Activated CD8-positive, alpha-beta memory T cell treated with anti-CD3 and anti-CD28 coated beads for 36 hours (primary cell): ENCODE data around the gene OTUD7B. TPM values are rescaled to one million over a fixed set of nuclear protein-coding genes. Genes with fewer than 3 reads are reported as not detected.
"Not testable (repeated sequence)": the region's sequence is repeated elsewhere in the genome, so short reads cannot be mapped to it uniquely, and the experiment has no call there.

ENCODE experiments used
- CTCF ChIA-PET: fragments of 350-600 bp; sonication (Branson Sonifier 250); formaldehyde crosslinking; loops from one replicate; lab custom pipeline; 2021; ENCODE audit warnings: antibody characterized with exemption; lab: Charles Lee
- POLR2A ChIA-PET: fragments of 350-600 bp; sonication (Branson Sonifier 250); formaldehyde crosslinking; loops from one replicate; lab custom pipeline; 2021; ENCODE audit warnings: antibody characterized with exemption; lab: Charles Lee
- total RNA-seq, 2 experiments: library from RNA; stranded (reverse); gene quantifications; one replicate each; pipeline ENCODE4 v1.2.3, GENCODE V29; 2021

OTUD7B gene
- 10 to 100 TPM; 39.5 to 40.6 TPM for total RNA-seq

DNA sequence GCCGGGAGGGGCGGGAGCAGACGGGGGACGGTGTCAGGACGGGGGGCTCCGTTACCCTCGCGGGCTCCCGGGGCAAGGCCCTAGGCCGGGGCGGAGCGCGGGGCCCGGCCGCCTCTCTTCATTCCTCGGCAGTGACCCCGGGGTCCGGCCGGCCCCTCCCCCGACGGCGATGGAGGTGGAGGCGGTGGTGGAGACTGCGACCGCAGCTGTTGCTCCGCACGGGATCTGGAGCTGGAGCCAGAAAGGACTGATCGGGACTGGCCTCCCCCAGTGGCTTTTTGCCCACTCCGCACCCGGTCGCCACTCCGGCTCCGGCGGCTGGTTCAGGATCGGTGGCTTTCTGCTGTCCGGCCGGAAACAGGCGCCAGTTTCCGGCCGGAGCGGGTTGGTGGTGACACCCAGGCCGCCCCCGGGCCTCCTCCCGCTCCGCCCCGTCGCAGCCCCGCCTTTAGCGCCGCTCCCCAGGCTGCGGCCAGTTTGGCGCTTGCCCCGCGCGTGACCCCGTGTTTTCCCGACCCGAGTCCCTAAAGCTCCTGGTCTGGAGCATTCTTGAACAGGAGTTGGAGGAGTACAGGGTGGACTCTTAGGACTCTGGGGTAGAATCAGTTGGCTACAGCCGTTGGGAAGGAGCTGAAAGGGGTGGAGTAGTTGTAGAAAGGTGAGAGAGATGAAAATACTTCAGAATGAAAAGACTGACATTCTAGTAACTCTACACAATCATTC, at the start of gene OTUD7B:
OTUD7B (minus strand) TSS at position 334 of the 723 bp plus-strand sequence. CDS start 33,216 bp downstream, outside the sequence.
- ChIA-PET CTCF (interaction anchor here (0.7 to 2.0 kb wide), 6 partner anchors 8 to 48 kb away, joined by 3 to 9 read pairs (median 5); no protein-coding TSS in a partner anchor), POLR2A (interaction anchor here (0.5 to 3.1 kb wide), 5 partner anchors 13 to 227 kb away, joined by 3 to 21 read pairs (median 6); a partner anchor contains a TSS)

DNA sequence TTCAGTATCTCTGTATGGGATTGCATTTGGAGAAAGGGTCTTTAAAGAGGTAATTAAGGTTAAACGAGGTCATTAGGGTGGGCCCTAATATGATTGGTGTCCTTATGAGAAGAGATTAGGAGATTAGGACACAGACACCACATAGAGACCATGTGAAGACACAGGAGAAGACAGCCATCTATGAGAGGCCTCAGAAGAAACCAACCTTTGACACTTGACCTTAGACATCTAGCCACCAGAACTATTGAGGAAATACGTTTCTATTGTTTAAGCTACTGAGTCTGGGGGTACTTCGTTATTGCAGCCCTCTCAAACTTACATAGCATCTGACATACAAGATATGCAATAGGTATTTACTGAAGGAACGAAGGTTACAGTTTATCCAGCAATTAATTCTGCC, 49.7 kb upstream of the OTUD7B start:
- CTCF ChIA-PET, result interaction anchor here (1.2 kb wide), 1 partner anchor 9 kb away, joined by 5 read pairs; no protein-coding TSS in a partner anchor
- POLR2A ChIA-PET, result no interaction called here

DNA sequence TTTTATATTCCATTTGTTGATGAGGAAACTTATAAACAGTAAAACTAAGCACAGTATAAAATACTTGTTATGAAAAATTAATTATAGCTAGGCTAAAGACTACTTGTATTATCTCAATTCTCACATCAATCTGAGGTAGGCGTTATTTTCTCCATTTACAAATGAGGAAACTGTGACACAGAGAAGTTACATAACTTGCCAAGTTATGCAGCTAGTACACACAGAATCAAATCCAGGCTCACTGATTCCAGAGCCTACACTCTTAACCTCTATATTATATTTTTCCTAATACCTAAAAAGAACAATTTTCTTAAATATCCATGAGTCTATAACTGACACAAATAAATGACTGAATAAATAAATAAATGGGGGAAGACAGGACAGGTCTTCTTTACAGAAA, 45.9 kb upstream of the OTUD7B start:
- ChIA-PET POLR2A (no interaction called here), CTCF (no interaction called here)

DNA sequence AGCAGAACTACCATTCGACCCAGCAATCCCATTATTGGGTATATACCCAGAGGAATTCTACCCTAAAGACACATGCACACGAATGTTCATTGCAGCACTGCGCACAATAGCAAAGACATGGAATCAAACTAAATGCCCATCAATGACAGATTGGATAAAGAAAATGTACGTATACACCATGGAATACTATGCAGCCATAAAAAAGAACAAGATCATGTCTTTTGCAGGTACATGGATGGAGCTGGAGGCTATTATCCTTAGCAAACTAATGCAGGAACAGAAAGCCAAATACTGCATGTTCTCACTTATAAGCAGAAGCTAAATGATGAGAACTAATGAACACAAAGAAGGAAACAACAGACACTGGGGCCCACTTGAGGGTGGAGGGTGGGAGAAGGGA, 45.0 kb upstream of the OTUD7B start:
- CTCF ChIA-PET, result not testable (repeated sequence)

DNA sequence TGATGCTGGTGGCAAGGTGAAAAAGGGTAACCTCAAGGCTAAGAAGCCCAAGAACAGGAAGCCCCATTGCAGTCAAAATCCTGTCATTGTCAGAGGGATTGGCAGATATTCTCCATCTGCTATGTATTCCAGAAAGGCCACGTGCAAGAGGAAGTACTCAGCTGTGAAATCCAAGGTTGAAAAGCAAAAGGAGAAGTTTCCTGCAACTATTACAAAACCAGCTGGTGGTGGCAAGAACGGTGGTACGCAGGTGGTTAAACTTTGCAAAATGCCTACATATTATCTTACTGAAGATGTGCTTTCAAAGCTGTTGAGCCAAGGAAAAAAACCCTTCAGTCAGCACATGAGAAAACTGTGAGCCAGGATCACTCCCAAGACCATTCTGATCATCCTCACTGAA, 43.4 kb upstream of the OTUD7B start:
- CTCF ChIA-PET, result interaction anchor here (1.0 kb wide), 1 partner anchor 92 kb away, joined by 4 read pairs; no protein-coding TSS in a partner anchor
- POLR2A ChIA-PET, result no interaction called here

More for the DNA sequence above, 45.0 kb upstream of the OTUD7B start:
- POLR2A ChIA-PET, result not testable (repeated sequence)

DNA sequence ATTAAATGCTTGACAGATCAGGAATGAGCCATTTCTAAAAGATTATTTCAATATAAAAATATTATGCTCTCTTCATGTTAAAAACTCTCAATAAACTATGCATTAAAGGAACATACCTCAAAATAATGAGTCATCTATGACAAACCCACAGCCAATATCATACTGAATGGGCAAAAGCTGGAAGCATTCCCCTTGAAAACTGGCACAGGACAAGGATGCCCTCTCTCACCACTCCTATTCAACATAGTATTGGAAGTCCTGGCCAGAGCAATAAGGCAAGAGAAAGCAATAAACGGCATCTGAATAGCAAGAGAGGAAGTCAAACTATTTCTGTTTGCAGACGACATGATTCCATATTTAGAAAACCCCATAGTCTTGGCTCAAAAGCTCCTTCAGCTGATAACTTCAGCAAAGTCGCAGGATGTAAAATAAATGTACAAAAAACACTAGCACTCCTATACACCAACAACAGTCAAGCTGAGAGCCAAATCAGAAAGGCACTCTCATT, 41.4 kb upstream of the OTUD7B start:
- POLR2A ChIA-PET, result not testable (repeated sequence)
- CTCF ChIA-PET, result interaction anchor here (0.7 to 2.7 kb wide), 2 partner anchors 90 to 163 kb away, joined by 3 to 11 read pairs; no protein-coding TSS in a partner anchor

DNA sequence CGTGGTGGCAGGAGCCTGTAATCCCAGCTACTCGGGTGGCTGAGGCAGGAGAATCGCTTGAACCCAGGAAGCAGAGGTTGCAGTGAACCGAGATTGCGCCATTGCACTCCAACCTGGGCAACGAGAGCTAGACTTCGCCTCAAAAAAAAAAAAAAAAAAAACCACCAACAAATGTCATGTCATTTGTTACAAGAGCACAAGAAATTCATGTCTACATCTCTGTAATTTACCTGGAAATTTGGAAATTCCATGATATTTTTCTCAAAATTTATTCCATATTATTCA, 40.5 kb upstream of the OTUD7B start:
- CTCF ChIA-PET, result interaction anchor here (0.7 to 2.7 kb wide), 7 partner anchors 10 to 150 kb away, joined by 3 to 11 read pairs (median 4); partner anchors contain the start of gene OTUD7B
- POLR2A ChIA-PET, result no interaction called here

DNA sequence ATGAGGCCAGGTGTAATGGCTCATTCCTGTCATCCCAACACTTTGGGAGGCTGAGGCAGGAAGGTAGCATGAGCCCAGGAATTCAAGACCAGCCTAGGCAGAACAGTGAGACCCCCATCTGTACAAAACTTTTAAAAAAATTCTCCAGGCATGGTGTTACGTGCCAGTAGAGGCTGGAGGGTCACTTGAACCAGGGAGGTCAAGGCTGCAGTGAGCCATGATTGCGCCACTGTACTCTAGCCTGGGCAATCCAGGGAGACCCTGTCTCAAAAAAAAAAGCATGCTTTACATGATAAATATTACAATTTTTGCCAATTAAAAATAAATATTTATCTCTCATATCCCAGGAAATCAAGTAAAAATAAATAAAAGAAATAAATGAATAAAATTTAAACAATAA, 39.4 kb upstream of the OTUD7B start:
- ChIA-PET CTCF (interaction anchor here (0.7 to 2.7 kb wide), 7 partner anchors 11 to 148 kb away, joined by 3 to 11 read pairs (median 3); no protein-coding TSS in a partner anchor), POLR2A (no interaction called here)

DNA sequence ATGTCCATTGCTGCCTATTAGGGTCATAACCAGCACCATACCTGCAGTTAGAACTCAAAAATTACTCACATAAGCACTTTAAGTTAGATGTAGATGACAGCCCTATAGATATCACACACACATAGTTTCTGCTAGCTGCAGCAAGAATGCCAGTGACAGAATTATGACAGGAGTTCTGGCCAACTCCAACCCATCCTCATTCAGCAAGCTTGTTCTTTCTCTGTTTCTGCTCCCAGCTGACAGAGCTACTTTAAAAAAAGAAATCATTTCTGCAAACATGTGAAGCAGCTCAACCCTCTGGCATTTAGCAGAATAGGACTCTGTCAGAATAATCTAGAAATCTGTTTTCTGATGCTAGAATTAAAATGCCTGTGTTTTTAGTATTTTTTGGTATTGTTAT, 23.8 kb upstream of the OTUD7B start:
- ChIA-PET POLR2A (no interaction called here), CTCF (no interaction called here)

DNA sequence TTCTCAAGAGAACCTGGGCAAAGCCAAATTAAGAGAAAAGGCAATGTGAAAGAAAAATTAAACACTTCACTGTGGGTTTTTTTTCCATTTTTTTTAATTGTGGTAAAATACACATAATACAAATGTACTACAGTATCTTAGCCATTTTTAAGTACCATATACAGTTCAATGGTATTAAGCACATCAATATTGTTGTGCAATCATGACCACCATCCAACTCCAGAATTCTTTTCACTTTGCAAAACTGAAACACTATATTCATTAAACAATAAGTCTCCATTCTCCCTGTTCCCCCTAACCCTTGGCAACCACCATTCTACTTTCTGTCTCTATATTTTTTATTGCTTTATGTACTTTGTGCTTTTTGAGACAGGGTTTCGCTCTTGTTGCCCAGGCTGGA, 17.8 kb upstream of the OTUD7B start:
- CTCF ChIA-PET, result interaction anchor here (0.6 kb wide), 1 partner anchor 22 kb away, joined by 4 read pairs; no protein-coding TSS in a partner anchor
- POLR2A ChIA-PET, result no interaction called here

DNA sequence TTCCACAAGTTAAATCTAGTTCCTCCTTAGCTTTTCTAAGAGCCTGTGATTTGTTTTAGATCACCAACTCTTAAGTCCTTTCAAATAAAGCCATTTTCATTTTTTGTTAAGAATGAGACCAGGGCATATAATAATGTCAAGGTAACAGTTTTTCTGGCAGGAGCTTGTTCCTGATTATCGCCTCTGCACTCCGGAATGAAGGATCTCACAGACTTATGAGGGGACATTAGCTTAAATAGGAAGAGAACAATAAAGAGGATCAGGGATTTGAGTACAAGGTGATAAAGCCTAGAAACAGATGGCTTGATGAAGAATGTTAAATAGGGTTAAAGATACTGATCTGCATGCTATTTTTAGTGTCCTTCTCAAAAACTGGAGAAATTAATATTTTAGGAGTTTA, 13.6 kb upstream of the OTUD7B start:
- POLR2A ChIA-PET, result no interaction called here
- CTCF ChIA-PET, result no interaction called here

DNA sequence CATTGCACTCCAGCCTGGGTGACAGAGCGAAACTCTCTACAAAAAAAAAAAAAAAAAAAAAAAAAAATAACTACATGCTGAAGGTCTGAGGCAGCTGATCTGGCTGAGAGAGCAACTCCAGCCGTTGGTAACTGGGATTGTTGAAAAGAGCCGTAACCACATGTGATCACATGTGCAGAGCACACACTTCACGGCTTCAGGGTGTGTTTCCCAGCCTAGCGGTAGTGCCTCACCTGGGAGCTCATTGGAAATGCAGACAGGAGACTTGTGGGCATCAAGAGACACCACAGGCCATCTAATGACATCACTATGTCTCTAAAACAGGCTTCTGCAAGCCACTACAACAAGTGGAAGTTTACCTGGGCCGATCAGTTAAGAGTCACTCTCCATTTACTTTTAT, 11.8 kb upstream of the OTUD7B start:
- ChIA-PET POLR2A (no interaction called here), CTCF (no interaction called here)

DNA sequence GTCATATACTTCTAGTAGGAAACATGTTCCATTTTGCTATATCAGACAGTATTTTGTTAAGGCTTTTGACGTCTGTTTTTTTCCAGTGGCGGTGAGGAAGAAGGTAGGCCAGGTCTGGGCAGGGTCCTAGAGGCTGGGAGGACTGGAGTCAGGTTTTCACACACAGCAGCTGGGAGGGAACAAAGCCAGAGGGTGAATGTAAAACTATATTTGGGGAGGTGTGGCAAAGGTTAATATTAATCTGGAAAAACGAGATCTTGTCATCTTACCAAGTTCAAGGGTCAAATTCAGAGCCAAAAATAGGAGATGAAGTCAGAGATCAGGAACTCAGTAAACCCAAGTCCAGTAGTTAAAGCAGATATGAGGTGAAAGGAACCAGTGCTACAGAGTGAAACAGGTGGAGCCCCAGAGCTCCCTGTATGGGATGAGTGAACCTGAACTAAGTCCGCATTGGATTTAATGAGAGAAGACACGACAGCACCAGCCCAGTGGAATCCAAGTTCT, 10.7 kb upstream of the OTUD7B start:
- ChIA-PET CTCF (interaction anchor here (0.8 kb wide), 1 partner anchor 61 kb away, joined by 4 read pairs; no protein-coding TSS in a partner anchor), POLR2A (no interaction called here)

DNA sequence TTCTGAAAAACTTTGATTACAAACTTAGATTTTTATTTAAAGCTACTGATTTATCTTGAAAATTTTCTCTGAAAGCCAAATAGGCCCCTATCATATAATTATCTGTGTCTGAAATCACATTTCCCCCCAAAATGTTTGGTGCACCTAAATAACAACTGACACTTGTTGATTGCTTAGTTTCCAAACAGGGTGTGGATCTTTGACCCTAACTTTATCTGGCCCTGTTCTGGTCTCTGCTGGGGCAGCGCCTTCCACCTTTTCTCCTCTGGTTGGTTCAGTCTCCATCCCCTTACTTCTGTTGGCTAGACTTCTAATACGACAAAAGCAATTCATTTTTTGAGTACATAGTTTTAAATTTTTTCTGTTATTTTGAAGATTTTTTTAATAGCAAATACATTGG, 10.2 kb upstream of the OTUD7B start:
- POLR2A ChIA-PET, result no interaction called here
- CTCF ChIA-PET, result interaction anchor here (0.8 kb wide), 1 partner anchor 60 kb away, joined by 4 read pairs; no protein-coding TSS in a partner anchor

DNA sequence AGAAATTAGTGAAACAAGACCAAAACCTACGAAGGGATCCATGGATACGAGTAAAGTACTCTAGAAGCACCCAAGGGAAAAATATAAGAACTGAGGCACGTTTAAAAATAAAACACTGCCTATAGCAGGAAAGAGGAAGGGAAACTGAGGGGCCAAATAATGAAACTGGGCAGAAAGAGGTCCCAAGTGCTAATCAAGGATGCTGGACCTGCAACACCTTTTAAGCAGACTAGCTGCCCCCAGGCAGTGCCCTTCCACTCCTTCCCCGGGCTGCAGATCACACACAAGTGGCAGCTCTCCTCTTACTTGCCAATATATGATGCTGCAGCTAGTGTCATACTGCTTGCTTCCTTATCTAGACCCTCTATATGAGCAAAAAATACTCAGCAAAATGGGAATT, 7.6 kb upstream of the OTUD7B start:
- ChIA-PET POLR2A (no interaction called here), CTCF (no interaction called here)

DNA sequence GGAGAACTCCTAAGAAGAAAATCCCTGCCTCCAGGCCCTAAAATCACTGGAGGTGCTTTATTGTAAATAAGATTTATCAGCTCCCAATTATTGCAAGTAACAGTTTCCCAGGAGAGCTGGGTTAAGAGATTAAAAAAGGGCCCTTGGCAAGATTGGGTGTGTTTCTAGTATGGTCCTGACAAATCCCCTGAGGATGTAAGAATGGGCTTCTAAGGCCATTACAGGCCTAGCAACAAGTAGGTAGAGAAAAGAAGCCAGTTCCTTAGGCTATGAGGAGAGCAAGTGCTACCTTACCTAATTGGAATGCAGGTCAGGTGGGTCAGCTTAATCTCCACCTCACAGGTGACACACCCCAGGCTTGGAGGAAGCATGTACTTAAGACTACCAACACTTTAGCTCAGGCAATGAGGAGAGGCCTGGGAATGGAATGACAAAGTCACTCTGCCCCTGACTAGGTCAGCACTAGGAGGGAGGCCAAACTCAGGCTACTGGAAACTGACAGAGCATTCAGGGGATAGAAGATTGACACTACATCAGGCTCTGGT, 6.8 kb upstream of the OTUD7B start:
- ChIA-PET CTCF (no interaction called here), POLR2A (no interaction called here)

DNA sequence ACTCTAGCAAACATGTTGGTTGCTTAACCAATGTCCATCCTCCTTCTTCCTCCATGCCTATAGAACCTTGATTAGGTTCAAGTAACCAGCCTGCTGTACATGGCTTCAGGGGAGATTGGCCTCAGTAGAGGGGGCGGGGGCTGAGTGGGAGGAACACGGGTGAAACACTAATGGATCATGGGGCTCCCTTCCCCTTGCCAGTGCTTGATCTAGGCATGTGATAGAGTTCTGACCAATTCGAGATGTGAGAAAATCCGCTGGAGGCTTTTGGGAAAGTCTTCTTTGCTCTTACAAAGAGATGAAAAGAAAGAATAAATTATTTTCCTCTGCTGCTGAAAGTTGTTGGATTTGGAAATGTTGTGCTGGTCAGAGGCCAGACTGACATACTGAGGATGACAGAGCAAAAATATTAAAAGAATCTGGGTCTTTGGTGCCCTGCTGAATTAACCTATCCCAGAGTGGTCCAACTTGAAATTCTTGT, 5.2 kb upstream of the OTUD7B start:
- ChIA-PET CTCF (no interaction called here), POLR2A (no interaction called here)

DNA sequence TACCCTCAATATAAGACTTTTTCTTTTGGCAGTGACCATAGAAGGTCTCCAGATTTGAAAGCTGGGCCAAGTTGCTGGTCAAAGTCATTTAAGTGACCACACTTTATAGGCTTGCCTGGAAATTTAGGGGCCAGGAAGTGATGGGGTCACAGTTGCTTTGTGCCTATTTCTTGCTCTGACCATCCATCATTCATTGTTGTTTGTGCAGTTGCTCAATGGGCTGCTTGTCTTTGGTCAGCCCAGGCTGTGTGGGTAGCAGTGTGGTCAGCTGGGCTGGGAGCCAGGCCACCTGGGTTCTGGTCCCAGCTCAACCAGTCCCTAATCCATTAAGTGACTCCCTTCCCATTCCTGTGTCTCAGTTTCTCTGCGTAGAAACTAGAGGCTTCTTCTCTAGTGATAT, 2.1 kb upstream of the OTUD7B start:
- ChIA-PET CTCF (no interaction called here), POLR2A (no interaction called here)

DNA sequence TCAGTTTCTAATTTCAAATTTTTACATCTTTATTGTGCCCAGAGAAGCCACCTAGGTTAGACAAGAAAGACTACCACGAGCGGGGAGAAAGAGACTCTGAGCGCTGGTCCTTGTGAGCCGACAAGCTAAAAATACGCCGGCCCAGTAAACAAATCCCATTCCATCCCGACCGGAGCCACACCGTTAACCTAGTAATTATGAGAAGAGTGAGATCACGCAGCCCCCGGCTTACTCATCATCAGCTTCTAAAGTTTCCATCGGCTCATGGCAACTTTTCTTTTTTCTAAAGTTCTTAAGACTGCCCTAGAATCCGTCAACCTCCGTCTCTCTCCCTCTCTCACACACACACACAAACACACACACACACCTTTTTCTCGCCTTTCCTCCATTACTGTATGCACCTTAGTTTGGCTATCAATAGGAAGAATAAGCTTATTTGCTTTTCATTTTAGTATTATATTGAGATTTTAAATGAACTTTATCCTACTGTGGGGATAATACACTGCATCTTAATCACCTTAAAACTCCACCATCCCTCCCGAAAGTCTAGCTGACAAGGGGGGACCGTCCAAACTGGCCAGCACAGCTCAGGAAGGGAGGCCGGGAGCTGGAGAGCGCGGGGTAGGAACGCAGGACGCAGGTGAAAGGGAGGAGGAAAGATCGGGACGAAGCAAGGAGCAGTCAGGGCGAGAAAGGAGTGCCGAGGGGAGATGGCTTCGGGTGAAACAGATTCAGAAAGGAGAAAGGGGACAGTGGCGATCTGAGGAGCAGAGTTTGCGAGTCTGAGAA, 728 bp downstream of the OTUD7B start:
- CTCF ChIA-PET, result interaction anchor here (0.7 to 2.0 kb wide), 6 partner anchors 9 to 178 kb away, joined by 3 to 9 read pairs (median 4); no protein-coding TSS in a partner anchor
- POLR2A ChIA-PET, result interaction anchor here (1.0 to 3.1 kb wide), 4 partner anchors 13 to 123 kb away, joined by 3 to 21 read pairs (median 8); a partner anchor contains a TSS
